Kidney tubule cell (primary cell): ENCODE measurements around the gene DNAJC5.
"Not testable (repeated sequence)": the region's sequence is repeated elsewhere in the genome, so short reads cannot be mapped to it uniquely, and the experiment has no call there.

Source experiments
- DNase-seq: peaks from one replicate; pipeline ENCODE4 v3.0.0-alpha.2; 2018; ENCODE audit warnings: low spot score

Gene DNAJC5, protein sequence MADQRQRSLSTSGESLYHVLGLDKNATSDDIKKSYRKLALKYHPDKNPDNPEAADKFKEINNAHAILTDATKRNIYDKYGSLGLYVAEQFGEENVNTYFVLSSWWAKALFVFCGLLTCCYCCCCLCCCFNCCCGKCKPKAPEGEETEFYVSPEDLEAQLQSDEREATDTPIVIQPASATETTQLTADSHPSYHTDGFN

DNA sequence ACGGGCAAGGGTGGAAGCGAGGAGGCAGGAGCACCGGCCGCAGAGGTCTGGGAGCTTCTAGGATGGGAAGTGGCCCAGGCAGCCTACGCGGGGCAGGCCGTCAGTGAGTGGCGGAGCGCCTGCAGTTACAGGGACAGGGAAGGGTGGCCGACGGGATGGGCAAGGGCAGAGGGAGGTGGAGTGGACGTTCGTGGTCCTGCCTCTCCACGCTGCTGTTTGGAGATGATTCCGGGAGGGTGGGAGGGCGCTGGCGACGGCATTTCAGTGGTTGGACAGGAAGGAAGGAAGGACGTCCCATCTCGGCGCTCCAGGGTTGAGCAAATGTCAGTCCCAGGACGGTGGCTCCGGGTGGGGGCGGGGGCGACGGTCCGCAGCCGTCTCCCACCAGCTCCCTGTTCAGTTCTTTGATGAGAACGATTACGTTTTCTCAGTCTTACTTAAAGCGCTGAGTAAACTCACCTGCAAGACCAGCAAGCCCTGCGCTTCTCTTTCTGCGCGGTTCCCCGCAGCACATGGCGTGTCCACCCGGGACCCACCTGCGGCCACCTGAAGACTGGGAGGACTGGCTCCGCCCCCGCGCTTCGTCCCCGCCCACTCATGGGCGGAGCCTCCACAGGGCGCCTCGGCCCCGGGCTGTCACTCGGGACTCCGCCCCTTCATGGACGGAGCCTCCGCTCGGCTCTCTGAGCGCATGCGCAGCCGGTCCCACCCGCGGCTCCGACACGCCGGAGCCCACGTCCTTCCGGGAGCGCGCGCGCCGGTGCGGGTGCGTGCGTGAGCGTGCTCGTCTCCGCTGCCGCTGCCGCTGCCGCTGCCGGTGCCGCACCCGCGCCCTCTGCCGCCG, at the start of gene DNAJC5:
DNAJC5 (plus strand) TSS at position 769 of the 844 bp plus-strand sequence. CDS start 33,220 bp downstream, outside the sequence.
- DNase-seq = peak; percentile 96

DNA sequence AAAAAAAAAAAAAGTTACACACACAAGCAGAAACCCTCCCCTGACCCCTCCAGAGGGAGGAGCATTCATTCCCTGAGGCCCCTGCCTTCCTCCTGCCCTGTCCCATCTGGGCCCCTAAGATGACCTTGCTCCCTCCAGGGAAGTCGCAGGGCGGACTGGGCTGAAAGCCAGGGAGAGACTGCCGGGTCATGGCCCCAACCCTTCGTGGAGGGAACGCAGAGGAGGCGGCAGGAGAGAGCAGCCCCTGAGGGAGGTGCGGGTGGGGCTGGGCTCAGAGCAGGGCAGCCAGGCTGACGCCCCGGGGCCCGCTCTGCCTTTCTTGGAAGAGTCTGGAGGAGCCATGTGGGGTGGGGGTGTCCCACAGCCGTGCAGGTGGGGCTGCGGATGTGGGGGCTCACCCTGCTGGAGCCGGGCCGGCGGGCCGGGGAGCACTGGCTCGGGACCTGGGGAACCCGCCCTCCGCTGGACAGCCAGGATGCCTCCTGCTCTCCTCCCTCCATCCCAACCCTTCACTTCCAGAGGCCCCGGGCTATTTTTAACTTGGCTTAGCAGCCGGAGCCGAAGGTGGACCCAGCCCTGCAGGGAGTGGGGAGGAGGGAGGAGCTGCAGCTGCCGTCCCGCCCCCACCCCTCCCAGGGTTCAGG, 48.7 kb upstream of the DNAJC5 start:
- DNase-seq = no peak

DNA sequence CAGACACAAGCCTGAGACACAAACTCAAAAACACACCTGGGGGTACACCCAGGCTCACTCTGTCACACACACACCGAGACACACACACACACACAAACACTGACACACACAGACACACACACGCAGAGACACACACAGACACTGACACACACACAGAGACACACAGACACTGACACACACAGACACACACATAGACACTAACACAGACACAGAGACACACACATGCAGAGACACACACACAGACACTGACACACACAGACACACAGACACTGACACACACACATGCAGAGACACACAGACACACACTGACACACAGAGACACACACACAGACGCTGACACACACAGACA, 48.1 kb upstream of the DNAJC5 start:
- DNase-seq = no peak

DNA sequence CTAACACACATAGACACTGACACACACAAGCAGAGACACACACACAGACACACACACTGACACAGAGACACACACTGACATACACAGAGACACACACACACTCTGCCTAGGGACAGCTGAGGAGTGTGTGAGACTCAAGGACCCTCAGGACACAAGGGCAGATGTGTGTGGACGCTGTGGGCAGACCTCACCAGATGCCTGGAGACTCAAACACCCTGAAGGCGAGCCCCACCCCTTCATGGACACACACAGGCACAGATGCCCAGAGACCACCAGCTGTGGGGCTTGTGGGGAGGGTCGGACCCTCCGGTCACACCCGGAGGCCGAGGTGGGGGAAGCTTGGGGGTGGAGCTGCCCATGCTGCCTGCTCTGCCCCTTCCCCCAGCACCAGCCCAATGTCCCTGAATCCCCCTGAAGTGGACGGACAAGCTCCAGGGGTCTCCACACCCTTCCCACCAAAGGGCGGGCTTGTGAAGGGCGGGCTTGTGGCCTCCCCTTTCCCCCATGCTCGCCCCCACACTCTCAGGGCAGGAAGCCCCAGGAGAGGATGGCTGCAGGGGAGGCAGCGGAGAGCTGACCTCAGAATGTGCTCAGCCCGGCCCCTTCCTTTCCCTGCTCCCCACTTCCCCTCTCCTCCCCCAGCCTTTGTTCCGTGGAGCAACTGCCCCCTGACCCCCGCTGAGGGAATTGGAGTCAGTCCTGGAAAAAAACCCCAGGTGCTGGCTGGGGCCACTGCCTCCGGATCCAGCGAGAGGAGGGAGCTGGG, 47.5 kb upstream of the DNAJC5 start:
- no peak for DNase-seq

DNA sequence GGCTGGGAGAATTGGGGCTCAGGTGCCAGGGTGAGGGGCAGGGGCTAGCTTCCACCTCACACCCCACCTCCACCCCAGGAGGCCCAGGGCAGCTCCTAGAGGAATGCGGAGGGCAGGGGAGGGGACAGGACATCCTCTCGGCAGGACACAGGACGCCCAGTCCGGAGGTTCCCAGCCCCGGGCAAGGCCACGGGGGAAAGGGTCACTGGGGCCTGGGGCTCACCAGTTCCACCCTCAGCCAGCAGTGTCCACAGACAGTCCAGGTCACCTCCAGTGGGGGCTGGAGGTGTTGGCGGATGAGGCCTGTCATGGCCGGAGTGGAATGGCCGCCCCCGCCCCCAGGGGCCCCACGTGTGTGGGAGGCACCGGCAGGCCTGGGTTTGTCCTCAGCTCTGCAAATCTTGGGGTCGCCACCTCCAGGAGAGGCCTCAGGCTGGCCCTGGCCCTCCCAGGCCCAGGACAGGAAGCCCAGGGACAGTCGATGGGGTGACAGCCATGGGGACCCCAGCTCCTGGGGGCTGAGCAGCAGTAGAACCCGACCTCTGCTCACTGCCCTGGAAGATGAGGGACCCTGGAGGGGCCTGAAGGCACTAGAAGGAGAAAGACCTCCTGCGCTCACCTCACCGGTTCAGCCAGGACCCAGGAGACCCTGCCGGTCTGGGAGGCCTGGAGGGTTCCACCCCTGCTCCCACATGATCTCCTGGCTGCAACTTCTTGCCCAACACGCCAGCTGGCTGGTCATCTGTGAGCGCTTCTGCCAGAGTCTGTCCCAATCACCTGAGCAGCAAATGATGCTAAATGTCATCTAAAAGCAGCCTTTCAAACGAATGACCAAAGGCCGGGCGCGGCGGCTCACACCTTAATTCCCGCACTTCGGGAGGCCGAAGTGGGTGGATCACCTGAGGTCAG, 46.7 kb upstream of the DNAJC5 start:
- DNase-seq = no peak

DNA sequence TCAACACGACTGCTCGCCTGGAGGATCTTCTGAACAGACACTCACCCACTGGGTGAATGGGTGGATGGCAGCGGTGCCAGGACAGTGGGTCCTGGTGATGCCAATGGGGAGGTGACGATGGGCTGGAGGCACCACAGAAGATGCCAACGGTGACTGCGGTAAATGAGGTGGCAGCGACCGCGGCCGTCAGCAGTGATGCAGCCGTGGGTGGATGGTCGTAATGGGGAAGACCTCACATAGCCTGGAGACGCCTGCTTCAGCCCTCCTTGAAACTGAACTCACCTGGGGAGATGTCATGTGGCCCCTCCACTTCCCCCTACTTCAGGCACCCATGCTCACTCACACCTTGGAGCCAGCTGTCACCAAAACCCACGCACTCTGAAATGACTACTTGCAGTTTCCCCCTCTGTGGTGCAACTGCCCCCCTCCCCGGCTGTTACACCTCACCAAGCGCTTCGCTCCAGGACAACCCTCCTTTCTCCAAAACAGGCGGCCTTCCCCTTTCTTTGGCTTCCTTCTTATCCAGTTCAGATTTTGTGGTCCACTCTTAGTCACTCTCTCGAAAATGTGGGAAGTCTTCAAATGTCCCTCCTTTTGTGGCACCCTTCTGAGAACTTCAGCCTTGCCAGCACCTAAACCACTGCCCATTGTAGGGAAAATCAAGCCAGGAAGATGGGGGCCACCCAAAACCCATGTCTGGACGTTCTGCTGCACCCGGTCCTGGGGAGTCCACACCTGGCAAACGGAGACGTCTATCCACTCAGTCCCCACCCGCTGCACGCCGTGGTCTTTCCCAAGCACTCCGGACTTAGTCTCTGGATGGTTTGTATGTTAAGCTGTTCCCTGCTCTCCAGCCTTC, 44.0 kb upstream of the DNAJC5 start:
- DNase-seq = no peak

DNA sequence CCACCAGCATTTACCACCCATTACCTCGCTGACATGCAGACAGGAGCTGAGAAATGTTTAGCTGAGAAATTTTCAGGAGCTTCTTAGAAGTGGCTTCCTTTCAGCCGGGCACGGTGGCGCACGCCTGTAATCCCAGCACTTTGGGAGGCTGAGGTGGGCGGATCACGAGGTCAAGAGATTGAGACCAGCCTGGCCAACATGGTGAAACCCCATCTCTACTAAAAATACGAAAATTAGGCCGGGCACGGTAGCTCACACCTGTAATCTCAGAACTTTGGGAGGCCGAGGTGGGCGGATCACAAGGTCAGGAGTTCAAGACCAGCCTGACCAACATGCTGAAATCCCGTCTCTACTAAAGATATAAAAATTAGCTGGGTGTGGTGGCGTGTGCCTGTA, 43.4 kb upstream of the DNAJC5 start:
- not testable (repeated sequence) for DNase-seq

DNA sequence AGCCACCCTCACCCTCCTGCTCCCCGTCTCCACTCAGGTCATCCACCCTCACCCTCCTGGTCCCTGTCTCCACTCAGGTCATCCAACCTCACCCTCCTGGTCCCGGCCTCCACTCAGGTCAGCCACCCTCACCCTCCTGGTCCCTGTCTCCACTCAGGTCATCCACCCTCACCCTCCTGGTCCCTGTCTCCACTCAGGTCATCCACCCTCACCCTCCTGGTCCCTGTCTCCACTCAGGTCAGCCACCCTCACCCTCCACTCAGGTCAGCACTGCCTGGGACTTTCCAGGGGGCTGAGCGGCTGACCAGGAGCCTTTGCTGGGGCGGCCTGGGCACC, 41.2 kb upstream of the DNAJC5 start:
- DNase-seq = not testable (repeated sequence)

DNA sequence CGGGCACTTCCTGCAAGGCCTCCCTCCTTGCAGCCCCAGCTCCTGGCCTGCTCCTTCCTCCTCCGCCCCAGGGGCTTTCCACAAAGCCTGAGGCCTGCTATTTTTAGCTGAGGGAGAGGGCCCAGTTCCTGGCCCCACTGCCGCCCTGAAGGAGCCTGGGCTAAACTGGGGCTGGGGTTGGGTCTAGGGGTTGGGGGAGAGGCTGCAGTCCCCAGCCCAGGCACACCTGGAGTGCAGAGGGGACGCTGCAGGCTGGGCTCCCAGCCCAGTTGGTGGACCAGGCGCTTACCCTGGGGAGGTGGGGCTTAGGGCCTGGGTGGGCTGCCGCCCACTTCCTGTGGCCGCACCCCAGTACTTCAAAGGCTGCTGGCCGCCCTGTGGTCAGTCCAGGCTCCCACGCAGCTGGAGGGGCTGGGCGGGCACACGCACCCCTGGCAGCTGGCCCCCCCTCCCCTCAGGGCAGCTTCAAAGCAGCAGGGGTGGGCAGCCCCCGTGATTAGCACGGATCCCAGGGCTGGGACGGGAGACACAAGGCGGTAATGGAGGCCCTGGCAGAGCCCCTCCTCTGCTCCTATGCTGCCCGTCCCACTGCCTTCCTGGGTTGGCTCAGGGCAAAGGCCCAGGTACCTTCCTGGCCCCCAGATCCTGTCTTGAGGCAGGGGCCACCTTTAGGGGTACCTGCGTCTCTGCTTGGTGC, 40.7 kb upstream of the DNAJC5 start:
- peak; percentile 57 for DNase-seq

DNA sequence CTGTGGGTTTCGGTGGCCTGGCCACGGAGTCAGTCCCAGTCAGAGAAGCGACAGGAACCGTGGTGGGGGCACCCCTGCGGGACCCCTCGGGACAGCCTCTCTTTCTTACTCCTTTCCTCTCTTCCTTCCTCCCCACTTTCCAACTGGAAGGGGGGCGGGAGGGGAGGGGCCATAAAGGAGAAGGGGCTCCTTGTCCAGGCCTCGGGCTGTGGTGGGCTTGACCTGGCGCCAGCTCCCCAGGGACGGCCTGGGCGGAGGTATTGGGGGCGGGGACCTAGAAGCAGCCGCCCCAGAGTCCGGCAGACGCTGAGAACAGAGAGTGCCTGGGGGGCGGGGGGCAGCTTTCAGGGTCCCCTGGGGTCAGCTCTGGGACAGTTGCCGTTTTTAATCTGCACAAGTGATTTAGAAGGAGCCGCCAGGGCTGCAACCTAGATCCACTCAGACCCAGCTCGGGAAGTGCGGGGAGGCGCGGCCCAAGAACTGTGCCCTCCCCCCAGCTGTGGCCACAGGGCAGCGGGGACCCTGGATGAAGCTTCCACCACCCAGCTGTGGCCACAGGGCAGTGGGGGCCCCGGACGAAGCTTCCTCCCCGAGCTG, 40.1 kb upstream of the DNAJC5 start:
- no peak for DNase-seq

DNA sequence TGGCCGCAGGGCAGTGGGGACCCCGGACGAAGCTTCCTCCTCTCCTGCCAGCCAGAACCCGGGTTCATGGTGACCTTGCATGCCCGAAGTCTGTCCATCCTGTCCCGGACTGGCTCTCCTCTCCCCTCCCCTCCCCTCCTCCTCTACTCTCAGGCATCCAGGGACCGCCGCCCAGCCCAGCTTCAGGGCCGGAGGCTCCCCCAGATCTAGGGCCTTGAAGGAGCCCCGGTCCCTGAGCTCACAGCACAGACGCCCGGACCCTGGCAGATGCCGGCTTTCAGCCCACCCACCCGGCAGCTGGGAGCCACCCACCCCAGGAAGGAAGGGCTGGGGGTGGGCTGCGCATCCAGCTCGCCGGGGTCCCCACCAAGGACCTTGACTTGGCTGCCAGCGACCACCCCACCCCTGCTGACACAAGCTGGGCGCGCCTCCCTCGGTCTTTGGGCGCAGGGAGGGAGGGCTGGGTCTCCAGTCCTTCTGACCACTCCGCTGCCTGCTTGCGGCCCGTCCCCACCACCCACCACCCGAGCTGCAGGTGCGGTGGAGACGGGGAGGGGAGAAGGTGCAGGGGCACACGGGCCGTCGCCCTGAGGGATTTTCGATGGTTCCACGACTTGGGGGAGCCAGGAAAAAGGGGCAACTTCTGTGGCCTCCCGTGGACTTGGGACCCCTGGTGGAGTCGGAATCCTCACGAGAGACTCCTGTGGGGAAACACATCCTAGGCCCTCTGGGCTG, 39.4 kb upstream of the DNAJC5 start:
- DNase-seq = no peak

DNA sequence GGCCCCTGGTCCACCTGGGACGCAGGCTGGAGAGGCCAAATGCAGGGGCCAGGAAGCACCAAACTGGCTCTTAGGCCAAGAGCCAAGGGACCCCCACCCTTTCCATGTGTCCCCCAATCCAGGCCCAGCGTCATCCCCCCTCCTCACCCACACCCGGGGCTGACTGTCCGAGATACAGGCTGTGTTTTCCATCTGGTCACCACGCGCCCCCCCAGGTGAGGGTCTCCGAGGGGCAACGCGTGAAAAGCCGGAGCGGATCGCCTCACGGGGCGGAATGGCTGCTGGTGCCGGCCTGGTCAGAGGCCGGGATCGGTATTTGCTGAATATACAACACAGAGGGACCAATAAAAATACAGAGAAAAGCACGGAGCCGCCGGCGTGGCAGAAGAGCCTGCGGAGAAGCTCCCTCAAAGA, 38.8 kb upstream of the DNAJC5 start:
- no peak for DNase-seq

DNA sequence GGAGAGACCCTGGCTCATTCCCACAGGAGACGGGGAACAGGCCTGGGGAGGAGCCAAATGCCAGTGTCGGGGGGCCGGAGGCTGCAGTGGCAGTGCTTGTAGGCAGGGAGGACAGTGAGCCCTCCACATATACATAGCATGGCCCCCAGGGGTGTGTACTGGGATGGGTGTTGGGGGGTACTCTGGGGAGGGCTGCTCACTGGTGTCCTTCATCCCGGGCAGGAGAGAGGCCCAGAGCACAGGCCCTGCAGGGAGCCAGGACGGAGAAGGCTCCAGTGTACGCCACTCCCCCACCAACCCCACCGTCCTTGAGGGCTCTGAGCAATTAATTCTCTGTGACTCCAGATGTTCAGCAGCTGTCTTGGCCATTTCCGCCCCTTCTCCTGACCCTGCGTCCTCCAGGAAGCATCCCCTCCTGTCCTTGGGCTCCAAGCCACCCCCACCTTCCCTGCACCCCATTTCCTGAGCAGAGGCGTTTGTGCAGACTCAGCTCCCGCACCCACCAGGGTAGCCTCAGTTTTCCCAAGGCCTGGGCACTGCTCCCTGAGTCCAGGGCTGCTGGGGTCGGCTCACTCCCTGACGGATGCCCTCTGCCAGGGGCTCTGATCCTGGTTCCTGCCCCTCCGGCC, 37.0 kb upstream of the DNAJC5 start:
- DNase-seq = no peak

DNA sequence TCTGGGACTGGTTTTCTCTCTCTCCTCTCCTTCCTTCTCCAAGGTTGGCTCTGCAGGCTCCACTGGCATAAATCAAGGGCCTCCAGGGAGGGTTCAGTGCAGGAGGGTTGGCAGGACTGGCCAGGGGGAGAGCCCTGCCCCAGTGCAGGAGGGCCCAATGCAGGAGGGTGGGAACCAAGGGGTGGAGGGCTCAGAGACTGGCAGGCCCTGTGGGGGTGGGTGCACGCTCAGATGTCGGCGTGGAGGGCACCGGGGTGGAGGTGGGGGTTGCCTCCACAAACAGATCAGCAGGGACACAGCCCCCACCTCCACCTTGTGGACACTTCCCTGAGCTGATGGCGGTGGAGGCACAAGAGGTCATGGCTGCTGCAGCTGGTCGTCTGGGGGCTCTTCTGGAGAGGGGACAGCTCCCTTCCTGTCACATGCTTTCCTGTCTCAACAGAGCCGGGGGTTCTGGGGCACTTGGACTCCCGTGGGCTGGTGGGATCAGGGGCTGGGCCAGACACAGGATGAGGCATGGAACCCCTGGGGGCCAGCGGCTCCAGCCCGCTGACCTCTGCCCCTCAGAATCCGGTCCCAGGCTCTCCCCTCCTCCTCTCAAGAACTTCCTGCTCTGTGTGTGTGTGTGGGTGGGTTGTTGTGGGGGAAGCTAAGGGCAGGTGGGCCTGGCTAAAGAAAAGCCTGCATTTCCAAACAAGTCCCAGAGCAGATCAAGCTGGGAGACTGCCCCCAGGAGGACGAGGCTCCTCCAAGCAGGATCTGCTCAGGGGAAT, 36.3 kb upstream of the DNAJC5 start:
- no peak for DNase-seq

DNA sequence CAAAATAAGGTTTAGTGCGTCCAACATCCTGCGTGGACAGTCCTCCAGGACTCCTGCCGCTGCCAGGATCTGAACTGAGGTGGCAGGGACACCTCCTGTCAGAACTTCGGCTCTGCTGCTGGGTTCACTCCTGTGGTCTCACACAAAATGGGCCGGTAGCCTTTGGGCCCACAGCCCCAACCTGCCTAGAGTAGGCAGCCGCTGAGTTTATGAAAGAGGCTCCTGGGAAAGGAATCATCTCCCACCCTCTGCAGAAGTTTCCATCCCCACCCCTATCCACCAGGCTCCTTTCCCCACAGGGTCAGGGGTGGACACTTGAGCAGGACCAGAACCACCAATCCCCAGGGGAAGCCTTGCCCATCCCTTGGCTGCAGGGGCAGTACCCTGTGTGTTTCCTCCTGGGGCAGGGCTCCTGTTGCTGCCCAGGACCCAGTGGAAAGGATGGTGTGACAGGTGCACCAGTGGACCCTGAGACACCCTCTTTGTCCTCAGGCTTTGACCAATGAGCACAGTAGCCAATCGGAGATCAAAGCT, 35.7 kb upstream of the DNAJC5 start:
- no peak for DNase-seq

DNA sequence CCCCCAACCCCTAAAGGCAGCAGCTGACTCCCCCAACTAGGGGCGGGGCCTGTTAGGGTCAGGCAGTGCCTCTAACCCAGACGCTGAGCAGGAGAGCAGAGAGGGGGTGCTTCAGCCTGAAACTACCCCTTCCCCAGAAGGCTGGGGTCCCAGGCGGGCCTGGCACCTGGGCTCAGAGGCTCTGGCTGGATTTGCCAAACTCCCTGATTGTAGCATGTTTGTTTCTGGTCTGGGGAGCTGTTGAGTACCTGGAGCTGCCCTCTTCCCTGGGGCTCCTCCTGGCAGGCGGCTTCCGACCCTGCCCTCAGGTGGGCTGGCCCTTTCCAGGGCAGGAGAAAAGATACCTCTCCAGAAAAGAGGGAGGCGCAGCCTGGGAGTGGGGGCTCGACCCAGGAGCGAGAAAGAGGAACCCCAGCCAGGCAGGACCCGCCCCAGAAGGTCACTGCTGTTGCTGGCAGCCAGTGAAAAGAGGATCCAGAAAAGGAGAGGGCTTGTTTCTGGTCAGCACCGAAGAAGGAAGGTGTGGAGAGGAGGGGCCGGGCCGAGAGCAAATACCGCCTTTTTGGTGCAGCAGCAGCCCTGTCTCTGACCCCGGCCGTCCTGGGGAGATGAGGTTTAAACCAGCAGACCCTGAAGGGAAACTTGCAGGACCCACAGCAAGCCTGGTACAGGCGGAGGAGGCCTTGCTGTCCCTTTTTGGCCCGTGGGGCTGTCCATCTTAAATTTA, 34.4 kb upstream of the DNAJC5 start:
- no peak for DNase-seq
